ENCODE measurements around the gene PIGA.

- TF ChIP-seq CTCF (conservative IDR thresholded peaks at IDR 0.05) (no peak), EZH2 (IDR thresholded peaks at IDR 0.05; ENCODE audit: low read depth) (no peak)
These were observed 20.9 kb downstream of the PIGA start for GRCh38 chrX:15314472-15314871.
